ENCODE data around the gene MICU1.
A peak's percentile ranks its signal among the peaks of the same experiment; 100 is the strongest.

MICU1 gene

GRCh38 chr10:72626444-72626754 lies 520 bp upstream of the MICU1 start:
- DNase-seq, result no peak

- no peak for DNase-seq
Observed at GRCh38 chr10:72625276-72625607, 637 bp downstream of the MICU1 start.

- peak; percentile 4 for DNase-seq
Observed at GRCh38 chr10:72622271-72622670, 3.6 kb downstream of the MICU1 start.

GRCh38 chr10:72616716-72617115 lies 9.2 kb downstream of the MICU1 start:
- no peak for DNase-seq

- no peak for DNase-seq
Observed at GRCh38 chr10:72615970-72616369, 9.9 kb downstream of the MICU1 start.

- peak; percentile 36 for DNase-seq
Observed at GRCh38 chr10:72612203-72612826, 13.6 kb downstream of the MICU1 start.

- no peak for DNase-seq
Observed at GRCh38 chr10:72611783-72612182, 14.1 kb downstream of the MICU1 start.

GRCh38 chr10:72610466-72610865 lies 15.4 kb downstream of the MICU1 start:
- no peak for DNase-seq

GRCh38 chr10:72605122-72605521 lies 20.8 kb downstream of the MICU1 start:
- peak; percentile 68 for DNase-seq

- no peak for DNase-seq
Observed at GRCh38 chr10:72601144-72601543, 24.7 kb downstream of the MICU1 start.

GRCh38 chr10:72598769-72599701 lies 26.8 kb downstream of the MICU1 start:
- DNase-seq, result no peak

GRCh38 chr10:72597897-72598296 lies 28.0 kb downstream of the MICU1 start:
- peak; percentile 74 for DNase-seq

GRCh38 chr10:72595436-72595835 lies 30.4 kb downstream of the MICU1 start:
- DNase-seq, result no peak

GRCh38 chr10:72593963-72594362 lies 31.9 kb downstream of the MICU1 start:
- DNase-seq, result no peak

GRCh38 chr10:72588266-72588665 lies 37.6 kb downstream of the MICU1 start:
- DNase-seq, result no peak

- no peak for DNase-seq
Observed at GRCh38 chr10:72587568-72587967, 38.3 kb downstream of the MICU1 start.

- DNase-seq, result no peak
Observed at GRCh38 chr10:72574636-72575035, 51.2 kb downstream of the MICU1 start.

- no peak for DNase-seq
Observed at GRCh38 chr10:72573079-72573478, 52.8 kb downstream of the MICU1 start.

- DNase-seq, result no peak
Observed at GRCh38 chr10:72567889-72568640, 57.8 kb downstream of the MICU1 start.

- DNase-seq, result peak; percentile 33
Observed at GRCh38 chr10:72567421-72567820, 58.5 kb downstream of the MICU1 start.

- peak; percentile 76 for DNase-seq
Observed at GRCh38 chr10:72564596-72564995, 61.3 kb downstream of the MICU1 start.

GRCh38 chr10:72563327-72563932 lies 62.4 kb downstream of the MICU1 start:
- no peak for DNase-seq

- DNase-seq, result no peak
Observed at GRCh38 chr10:72561745-72562166, 64.1 kb downstream of the MICU1 start.
